Mesothelial cell of epicardium (in vitro differentiated cells): Measurements from ENCODE around the gene BRS3. TPM values are rescaled to one million over a fixed set of nuclear protein-coding genes. Genes with fewer than 3 reads are reported as not detected.

Experiments used
- DNase-seq, 2 experiments: peaks; one replicate each; pipeline ENCODE4 v3.0.0; 2021; ENCODE audit warnings: low spot score in 2 of 2; ENCODE audit not compliant: unreplicated experiment in 2 of 2
- H3K27ac Mint-ChIP-seq: 2 replicates; pipeline ENCODE4 v1.8.0; 2021; ENCODE audit warnings: mixed read lengths
- H3K27me3 Mint-ChIP-seq: 2 replicates; pipeline ENCODE4 v1.8.0; 2021; ENCODE audit warnings: low read depth, mixed read lengths
- H3K36me3 Mint-ChIP-seq: 2 replicates; pipeline ENCODE4 v1.8.0; 2021; ENCODE audit warnings: mixed read lengths
- H3K4me1 Mint-ChIP-seq: 2 replicates; pipeline ENCODE4 v1.8.0; 2021; ENCODE audit warnings: mixed read lengths
- H3K4me3 Mint-ChIP-seq: 2 replicates; pipeline ENCODE4 v1.8.0; 2021; ENCODE audit warnings: mild to moderate bottlenecking, moderate library complexity, mixed read lengths
- H3K9me3 Mint-ChIP-seq: 2 replicates; pipeline ENCODE4 v1.8.0; 2021; ENCODE audit warnings: mixed read lengths
- total RNA-seq: library from RNA; stranded (reverse); gene quantifications from 3 replicates; pipeline ENCODE4 v1.2.1, GENCODE V29; 2021
- TF ChIP-seq, protein P1 (sequence below): fragments of 200-600 bp; sonication (generic); IDR thresholded peaks from one replicate; pipeline ENCODE4 v1.5.0; 2021; ENCODE audit warnings: antibody characterized with exemption; ENCODE audit not compliant: unreplicated experiment

Gene BRS3
- total RNA-seq, 1 donor from 2014 or later: not detected

DNA sequence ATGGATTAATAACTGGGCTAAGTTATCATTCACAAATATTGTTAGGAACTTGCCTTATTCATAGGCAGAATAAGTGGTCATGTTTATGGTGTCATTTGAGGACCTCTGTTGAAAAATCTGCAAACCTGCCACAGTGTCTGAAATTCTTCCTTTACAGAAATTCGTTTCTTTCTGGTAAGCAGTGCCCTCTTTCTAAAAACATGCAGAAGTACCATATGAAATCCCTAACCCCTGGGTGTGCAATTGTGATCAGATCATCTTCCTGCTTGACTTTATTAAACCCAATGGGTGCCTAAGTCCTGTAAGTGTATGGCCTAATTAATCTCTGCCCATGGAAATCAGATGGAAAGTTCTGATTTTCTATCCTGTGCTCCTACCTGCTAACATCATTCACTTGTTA is 5.3 kb downstream of the BRS3 start:
- DNase-seq: no peak

DNA sequence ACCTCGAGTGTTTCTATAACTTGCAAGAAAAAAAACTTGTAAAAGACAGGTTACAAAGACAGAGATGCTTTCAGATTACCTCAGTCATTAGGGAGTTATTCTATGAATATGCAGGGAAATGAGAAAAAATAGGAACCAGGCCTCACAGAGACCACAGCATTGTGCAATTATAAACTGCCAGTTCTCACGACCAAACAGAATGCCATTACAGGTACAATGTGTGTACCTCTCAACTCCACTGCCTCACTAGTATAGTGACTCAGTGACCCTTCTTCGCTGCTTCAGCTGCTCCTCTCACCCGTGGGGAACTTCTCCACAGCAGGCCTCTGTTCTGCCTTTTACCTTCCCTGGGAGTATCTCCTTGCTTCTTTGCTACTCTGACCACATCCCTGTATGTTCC is 7.3 kb downstream of the BRS3 start:
- Mint-ChIP-seq H3K27me3 (peaks cover 27% of the 10 kb centered on the region), H3K4me3 (no peak overlapping the region), H3K9me3 (peaks cover 18% of the 10 kb centered on the region), H3K27ac (no peak overlapping the region), H3K4me1 (peaks cover 8% of the 10 kb centered on the region), H3K36me3 (peaks cover 2% of the 10 kb centered on the region)
- DNase-seq: no peak
- TF ChIP-seq, protein P1, sequence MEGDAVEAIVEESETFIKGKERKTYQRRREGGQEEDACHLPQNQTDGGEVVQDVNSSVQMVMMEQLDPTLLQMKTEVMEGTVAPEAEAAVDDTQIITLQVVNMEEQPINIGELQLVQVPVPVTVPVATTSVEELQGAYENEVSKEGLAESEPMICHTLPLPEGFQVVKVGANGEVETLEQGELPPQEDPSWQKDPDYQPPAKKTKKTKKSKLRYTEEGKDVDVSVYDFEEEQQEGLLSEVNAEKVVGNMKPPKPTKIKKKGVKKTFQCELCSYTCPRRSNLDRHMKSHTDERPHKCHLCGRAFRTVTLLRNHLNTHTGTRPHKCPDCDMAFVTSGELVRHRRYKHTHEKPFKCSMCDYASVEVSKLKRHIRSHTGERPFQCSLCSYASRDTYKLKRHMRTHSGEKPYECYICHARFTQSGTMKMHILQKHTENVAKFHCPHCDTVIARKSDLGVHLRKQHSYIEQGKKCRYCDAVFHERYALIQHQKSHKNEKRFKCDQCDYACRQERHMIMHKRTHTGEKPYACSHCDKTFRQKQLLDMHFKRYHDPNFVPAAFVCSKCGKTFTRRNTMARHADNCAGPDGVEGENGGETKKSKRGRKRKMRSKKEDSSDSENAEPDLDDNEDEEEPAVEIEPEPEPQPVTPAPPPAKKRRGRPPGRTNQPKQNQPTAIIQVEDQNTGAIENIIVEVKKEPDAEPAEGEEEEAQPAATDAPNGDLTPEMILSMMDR: no peak

More for the DNA sequence above, 5.3 kb downstream of the BRS3 start:
- Mint-ChIP-seq H3K9me3 (peaks cover 7% of the 10 kb centered on the region), H3K27ac (no peak overlapping the region), H3K4me3 (no peak overlapping the region), H3K36me3 (peaks cover 2% of the 10 kb centered on the region), H3K27me3 (peaks cover 47% of the 10 kb centered on the region), H3K4me1 (no peaks in the 10 kb centered on the region)
- TF ChIP-seq, protein P1: no peak

DNA sequence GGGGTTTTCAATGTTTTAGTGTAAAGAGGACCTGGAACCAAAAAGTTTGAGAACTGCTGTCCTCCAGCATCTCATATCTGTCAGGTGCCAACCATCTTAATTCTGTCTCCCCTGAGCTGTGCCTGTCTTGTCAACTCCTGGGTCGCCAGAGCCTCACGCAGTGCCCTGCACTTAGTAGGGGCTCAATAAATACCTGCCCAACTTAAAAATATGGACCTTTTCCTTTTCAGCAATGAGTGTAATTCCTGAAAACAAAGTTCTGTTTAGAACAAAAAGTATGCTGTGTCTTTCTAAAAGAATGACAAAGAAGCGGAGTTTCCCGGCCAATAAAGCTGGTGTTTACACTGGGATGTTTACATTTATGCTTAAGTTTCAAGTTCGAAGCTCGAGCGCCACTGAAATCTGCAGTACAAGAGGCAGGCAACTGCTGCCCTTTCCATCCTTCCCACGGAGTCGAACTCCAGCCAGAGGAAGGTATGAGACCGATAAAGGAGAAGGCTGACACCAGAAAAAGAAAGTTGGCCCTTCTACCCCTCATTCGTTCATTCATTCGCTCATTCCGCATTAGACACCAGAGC is 8.5 kb downstream of the BRS3 start:
- Mint-ChIP-seq H3K36me3 (peaks cover 4% of the 10 kb centered on the region), H3K27ac (peak overlapping the region; percentile 99), H3K4me1 (peaks cover 8% of the 10 kb centered on the region), H3K9me3 (peaks cover 12% of the 10 kb centered on the region), H3K27me3 (peaks cover 15% of the 10 kb centered on the region), H3K4me3 (peak overlapping the region; percentile 84)
- TF ChIP-seq, protein P1: no peak
- DNase-seq: no peak

DNA sequence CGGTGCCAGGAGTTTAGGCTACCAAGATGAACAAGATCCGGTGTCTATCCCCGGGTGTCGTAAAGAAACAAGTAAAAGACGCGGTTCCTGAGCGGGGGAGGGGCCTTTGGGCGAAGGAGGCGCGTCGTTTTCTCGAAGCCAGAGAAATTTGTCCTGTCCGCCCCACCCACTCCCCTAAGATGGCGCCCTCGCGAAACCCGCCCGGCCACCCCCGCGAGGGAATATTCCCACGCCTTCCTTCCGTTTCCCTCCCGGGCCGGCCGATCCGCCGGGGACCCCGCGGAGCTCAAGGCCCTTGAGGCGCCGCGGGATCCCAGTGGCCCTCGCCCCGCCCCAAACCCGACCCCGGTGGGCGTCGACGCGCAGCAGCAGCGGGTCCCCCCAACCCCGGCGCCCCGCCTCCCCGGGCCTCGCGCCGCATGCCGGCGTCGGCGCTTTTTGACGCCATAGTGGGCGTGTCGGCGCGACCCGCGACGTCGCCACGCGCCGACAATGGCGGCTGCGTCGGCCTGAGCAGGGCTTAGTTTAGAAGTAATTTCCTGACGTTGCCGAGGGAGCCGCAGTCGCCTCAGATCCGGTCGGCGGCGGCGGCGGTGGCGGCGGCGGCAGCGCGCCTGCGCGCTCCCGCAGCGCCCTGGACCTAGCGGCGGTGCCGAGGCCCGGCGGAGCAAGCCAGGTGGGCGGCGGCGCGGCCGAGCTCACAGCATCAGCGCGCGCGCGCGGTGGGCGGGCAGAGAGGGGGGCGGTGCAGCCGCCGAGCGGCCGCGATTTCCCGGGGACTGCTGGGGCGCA is 9.2 kb downstream of the BRS3 start:
- TF ChIP-seq, protein P1: no peak
- Mint-ChIP-seq H3K36me3 (peaks cover 4% of the 10 kb centered on the region), H3K27ac (peak overlapping the region; percentile 99), H3K27me3 (peaks cover 10% of the 10 kb centered on the region), H3K4me1 (peaks cover 8% of the 10 kb centered on the region), H3K4me3 (peak overlapping the region; percentile 92), H3K9me3 (peaks cover 12% of the 10 kb centered on the region)
- DNase-seq: peak; percentile 68 to 80

DNA sequence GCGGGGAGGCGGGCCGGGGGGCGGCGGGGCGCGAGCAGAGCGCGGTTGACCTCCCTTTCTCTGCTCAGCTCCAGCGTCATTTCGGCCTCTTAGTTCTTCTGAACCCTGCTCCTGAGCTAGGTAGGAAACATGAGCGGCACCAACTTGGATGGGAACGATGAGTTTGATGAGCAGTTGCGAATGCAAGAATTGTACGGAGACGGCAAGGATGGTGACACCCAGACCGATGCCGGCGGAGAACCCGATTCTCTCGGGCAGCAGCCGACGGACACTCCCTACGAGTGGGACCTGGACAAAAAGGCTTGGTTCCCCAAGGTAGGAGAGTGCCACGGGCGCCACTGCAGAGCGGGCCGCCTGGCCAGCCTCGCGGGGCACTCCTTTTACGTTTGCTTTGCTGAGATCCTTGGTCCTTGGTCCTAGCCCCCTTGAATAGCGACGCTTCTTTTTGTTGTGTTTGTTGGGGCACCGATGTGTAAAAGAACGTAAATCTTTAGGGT is 9.9 kb downstream of the BRS3 start, which contains the start of gene HTATSF1:
HTATSF1 (plus strand) TSS at position 37 of the 497 bp plus-strand sequence; CDS start at position 130, 93 bp downstream.
- TF ChIP-seq, protein P1: no peak
- Mint-ChIP-seq H3K9me3 (peaks cover 12% of the 10 kb centered on the region), H3K27ac (peak within 1 kb of the TSS; percentile 99), H3K4me3 (peak within 1 kb of the TSS; percentile 92), H3K36me3 (peaks cover 4% of the 10 kb centered on the region), H3K27me3 (peaks cover 3% of the 10 kb centered on the region), H3K4me1 (peaks cover 8% of the 10 kb centered on the region)
- DNase-seq: no peak
